Sigmoid colon (tissue), 7 donors: ENCODE data around the gene JAKMIP1. TPM values are rescaled to one million over a fixed set of nuclear protein-coding genes. Genes with fewer than 3 reads are reported as not detected.
A peak's percentile ranks its signal among the peaks of the same experiment; 100 is the strongest.

Experiments used
- DNase-seq: peaks from one replicate; pipeline ENCODE4 v3.0.0-alpha.2; 2019
- H3K27ac ChIP-seq, 4 donors: fragments of 200-600 bp; sonication (generic); one replicate each; pipeline ENCODE4 v1.5.1; 2016 to 2019; ENCODE audit warnings: mild to moderate bottlenecking in 1 of 4
- H3K27me3 ChIP-seq, 3 donors: fragments of 200-600 bp; sonication (generic); one replicate each; pipeline ENCODE4 v1.5.1; 2019; ENCODE audit warnings: mild to moderate bottlenecking in 1 of 3
- H3K36me3 ChIP-seq, 4 donors: fragments of 200-600 bp; sonication (generic); one replicate each; pipeline ENCODE4 v1.5.1; 2016 to 2019
- H3K4me1 ChIP-seq, 4 donors: fragments of 200-600 bp; sonication (generic); one replicate each; pipeline ENCODE4 v1.5.1; 2017 to 2019
- H3K4me3 ChIP-seq, 4 donors: fragments of 200-600 bp; sonication (generic); one replicate each; pipeline ENCODE4 v1.5.1; 2017 to 2019; ENCODE audit warnings: mild to moderate bottlenecking in 2 of 4, moderate library complexity in 1 of 4
- H3K9me3 ChIP-seq, 4 donors: fragments of 200-600 bp in 3 of 4; sonication (generic) in 3 of 4; one replicate each; pipeline versions ENCODE4 v1.5.1 to v1.6.1; 2013 to 2019
- EP300 ChIP-seq, 4 donors: sonication (generic); formaldehyde crosslinking; IDR thresholded peaks; one replicate each; pipeline ENCODE4 v1.6.1; 2017; ENCODE audit warnings: antibody characterized with exemption in 4 of 4
- POLR2A ChIP-seq, 2 donors: fragments of 450-650 bp; IDR thresholded peaks; one replicate each; pipeline ENCODE4 v1.6.1; 2016; ENCODE audit warnings: antibody characterized with exemption in 2 of 2, mild to moderate bottlenecking in 2 of 2, moderate library complexity in 2 of 2
- POLR2AphosphoS5 ChIP-seq, 4 donors: sonication (generic); formaldehyde crosslinking; IDR thresholded peaks; one replicate each; pipeline ENCODE4 v1.6.1; 2017; ENCODE audit warnings: antibody characterized with exemption in 4 of 4
- WGBS, 2 donors: extraction: QIAGEN DNeasy Blood & Tissue Kit; methylation state at CpG; one replicate each; pipeline ENCODE4 v1.1.7; 2013; 5-methylcytosine and 5-hydroxymethylcytosine counted together
- intact Hi-C: fragments of 100-400 bp; cut with DNase I; formaldehyde crosslinking; loops from one replicate; pipeline ENCODE4 v1.15.1; 2023
- polyA plus RNA-seq, 3 donors: library from polyadenylated mRNA; stranded (reverse); fragments of 200-250 nt; gene quantifications; one replicate each; pipeline ENCODE4 v1.2.3, GENCODE V29; 2013
- total RNA-seq, 4 donors: library from RNA; depleted of rRNA; stranded (reverse); fragments of >200 nt; gene quantifications; one replicate each; pipeline ENCODE4 v1.1.0, GENCODE V29; 2016
- TF ChIP-seq, protein P1 (sequence below), 4 experiments: fragments of 450-650 bp in 3 of 4; fragments of 200-600 bp in 1 of 4; IDR thresholded peaks; one replicate each; pipeline ENCODE4 v1.5.1; 2016 to 2019; ENCODE audit warnings: antibody characterized with exemption in 4 of 4, mild to moderate bottlenecking in 3 of 4, moderate library complexity in 2 of 4
- donor health status: healthy with polysubstance abuse.
- donor health status: Bipolar disorder and iron deficiency.
- donor health status: healthy.

The JAKMIP1 gene
- total and polyA plus RNA-seq, 7 donors = 0.49 to 3.9 (median 1.8) TPM; not detected in 2

- intact Hi-C loops = no loop called here
- no peak overlapping the region for H3K27ac ChIP-seq
- no peaks in the 10 kb centered on the region for H3K9me3 ChIP-seq
- no peaks in the 10 kb centered on the region for H3K36me3 ChIP-seq
- peak; percentile 38 for DNase-seq
- TF ChIP-seq POLR2A (IDR thresholded peaks at IDR 0.05) (no peak), POLR2AphosphoS5 (IDR thresholded peaks at IDR 0.05) (no peak), EP300 (IDR thresholded peaks at IDR 0.05) (no peak)
- TF ChIP-seq, protein P1, sequence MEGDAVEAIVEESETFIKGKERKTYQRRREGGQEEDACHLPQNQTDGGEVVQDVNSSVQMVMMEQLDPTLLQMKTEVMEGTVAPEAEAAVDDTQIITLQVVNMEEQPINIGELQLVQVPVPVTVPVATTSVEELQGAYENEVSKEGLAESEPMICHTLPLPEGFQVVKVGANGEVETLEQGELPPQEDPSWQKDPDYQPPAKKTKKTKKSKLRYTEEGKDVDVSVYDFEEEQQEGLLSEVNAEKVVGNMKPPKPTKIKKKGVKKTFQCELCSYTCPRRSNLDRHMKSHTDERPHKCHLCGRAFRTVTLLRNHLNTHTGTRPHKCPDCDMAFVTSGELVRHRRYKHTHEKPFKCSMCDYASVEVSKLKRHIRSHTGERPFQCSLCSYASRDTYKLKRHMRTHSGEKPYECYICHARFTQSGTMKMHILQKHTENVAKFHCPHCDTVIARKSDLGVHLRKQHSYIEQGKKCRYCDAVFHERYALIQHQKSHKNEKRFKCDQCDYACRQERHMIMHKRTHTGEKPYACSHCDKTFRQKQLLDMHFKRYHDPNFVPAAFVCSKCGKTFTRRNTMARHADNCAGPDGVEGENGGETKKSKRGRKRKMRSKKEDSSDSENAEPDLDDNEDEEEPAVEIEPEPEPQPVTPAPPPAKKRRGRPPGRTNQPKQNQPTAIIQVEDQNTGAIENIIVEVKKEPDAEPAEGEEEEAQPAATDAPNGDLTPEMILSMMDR (IDR thresholded peaks at IDR 0.05) = no peak
- 71 to 78% methylated on average over 12 of the region's 12 CpGs for WGBS, 2 donors
- H3K4me3 ChIP-seq = no peak overlapping the region
- peaks cover 0 to 4% (median 0%) of the 10 kb centered on the region in 4 donors for H3K4me1 ChIP-seq
- H3K27me3 ChIP-seq = peaks cover 0 to 30% (median 6%) of the 10 kb centered on the region in 3 donors
Observed at GRCh38 chr4:6236816-6237390, 36.6 kb upstream of the JAKMIP1 start.

DNA sequence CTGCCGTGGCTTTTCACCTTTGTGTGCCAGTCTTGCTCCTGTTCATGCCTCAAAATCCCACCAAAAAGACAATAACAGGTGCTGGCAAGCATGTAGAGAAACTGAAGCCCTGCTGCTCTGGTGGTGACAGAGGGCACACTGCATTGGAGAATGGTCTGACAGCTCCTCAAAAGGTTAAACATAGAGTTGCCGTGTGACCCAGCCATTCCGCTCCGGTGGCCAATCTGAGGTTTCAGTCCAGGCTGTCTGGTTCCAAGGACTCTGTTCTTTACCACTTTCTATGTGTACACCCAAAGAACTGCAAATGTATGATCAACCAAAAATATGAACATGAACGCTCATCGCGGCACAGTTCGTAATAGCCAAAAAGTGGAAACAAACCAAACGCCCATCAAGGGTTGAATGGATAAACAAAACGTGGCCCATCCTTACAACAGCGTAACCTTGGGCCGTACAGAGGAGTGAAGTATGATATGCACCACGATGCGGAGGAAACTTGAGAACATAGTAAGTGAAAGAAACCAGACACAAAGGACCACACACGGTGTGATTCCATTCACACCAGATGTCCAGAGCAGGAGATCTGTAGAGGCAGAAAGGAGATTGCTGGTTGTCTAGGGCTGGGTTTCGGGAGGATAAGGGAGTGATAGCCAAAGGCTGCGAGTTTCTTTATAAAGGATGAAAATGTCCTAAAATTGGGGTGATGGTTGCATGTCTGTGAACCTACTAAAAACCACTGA is 35.7 kb upstream of the JAKMIP1 start:
- DNase-seq = peak; percentile 8
- intact Hi-C loops = no loop called here
- Histone ChIP-seq H3K36me3 (no peaks in the 10 kb centered on the region), H3K27me3 (peaks cover 0 to 30% (median 6%) of the 10 kb centered on the region in 3 donors), H3K4me3 (no peak overlapping the region), H3K27ac (no peak overlapping the region), H3K9me3 (no peaks in the 10 kb centered on the region), H3K4me1 (peaks cover 0 to 4% (median 0%) of the 10 kb centered on the region in 4 donors)
- WGBS, 2 donors = 76 to 77% methylated on average over 17 of the region's 17 CpGs
- TF ChIP-seq POLR2A (IDR thresholded peaks at IDR 0.05) = no peak
- TF ChIP-seq, protein P1 (IDR thresholded peaks at IDR 0.05) = no peak
- TF ChIP-seq POLR2AphosphoS5 (IDR thresholded peaks at IDR 0.05) = no peak
- no peak for TF ChIP-seq EP300 (IDR thresholded peaks at IDR 0.05)

DNA sequence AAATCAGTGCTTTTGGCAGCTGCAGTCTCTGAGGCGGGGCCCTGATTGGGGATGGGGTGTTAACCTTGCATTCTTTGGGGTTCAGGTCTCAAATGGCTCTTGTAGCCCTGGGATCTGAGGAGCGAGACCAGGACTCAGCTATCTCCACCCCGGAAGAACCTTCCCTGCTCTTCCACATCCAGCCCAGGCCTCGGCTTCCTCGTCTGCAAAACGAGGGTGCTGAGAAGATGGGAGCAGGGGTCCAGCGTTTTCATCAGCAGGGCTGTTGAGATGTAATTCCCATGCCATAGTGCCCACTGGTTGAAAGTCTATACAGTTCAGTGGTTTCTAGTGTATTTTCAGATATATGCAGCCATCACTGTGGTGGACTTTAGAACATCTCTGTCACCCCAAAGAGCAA is 34.7 kb upstream of the JAKMIP1 start:
- DNase-seq = peak; percentile 26
- Histone ChIP-seq H3K36me3 (no peaks in the 10 kb centered on the region), H3K27ac (no peak overlapping the region), H3K27me3 (peaks cover 0 to 30% (median 6%) of the 10 kb centered on the region in 3 donors), H3K9me3 (no peaks in the 10 kb centered on the region), H3K4me3 (no peak overlapping the region), H3K4me1 (peaks cover 0 to 4% (median 0%) of the 10 kb centered on the region in 4 donors)
- 77 to 82% methylated on average over 7 of the region's 7 CpGs for WGBS, 2 donors
- TF ChIP-seq, protein P1 (IDR thresholded peaks at IDR 0.05) = no peak
- no peak for TF ChIP-seq POLR2AphosphoS5 (IDR thresholded peaks at IDR 0.05)
- no peak for TF ChIP-seq EP300 (IDR thresholded peaks at IDR 0.05)
- TF ChIP-seq POLR2A (IDR thresholded peaks at IDR 0.05) = no peak
- intact Hi-C loops = no loop called here

- intact Hi-C loops = no loop called here
- peaks cover 0 to 33% (median 6%) of the 10 kb centered on the region in 3 donors for H3K27me3 ChIP-seq
- WGBS, 2 donors = 80 to 83% methylated on average over 6 of the region's 6 CpGs
- H3K4me1 ChIP-seq = peaks cover 0 to 4% (median 0%) of the 10 kb centered on the region in 4 donors
- no peak overlapping the region for H3K4me3 ChIP-seq
- H3K36me3 ChIP-seq = no peaks in the 10 kb centered on the region
- no peaks in the 10 kb centered on the region for H3K9me3 ChIP-seq
- H3K27ac ChIP-seq = no peak overlapping the region
- TF ChIP-seq POLR2AphosphoS5 (IDR thresholded peaks at IDR 0.05) (no peak), POLR2A (IDR thresholded peaks at IDR 0.05) (no peak), EP300 (IDR thresholded peaks at IDR 0.05) (no peak)
- TF ChIP-seq, protein P1 (IDR thresholded peaks at IDR 0.05) = no peak
- peak; percentile 27 for DNase-seq
Observed at GRCh38 chr4:6233929-6234328, 33.6 kb upstream of the JAKMIP1 start.
